Astrocyte of the cerebellum (primary cell): ENCODE results near the gene AP2B1.
A peak's percentile ranks its signal among the peaks of the same experiment; 100 is the strongest.

Experiments used
- DNase-seq: peaks from one replicate; pipeline ENCODE4 v3.0.0-alpha.2; 2011; ENCODE audit warnings: low read depth
- H3K4me3 ChIP-seq: 2 replicates; pipeline ENCODE4 v1.5.1; 2011; ENCODE audit warnings: mild to moderate bottlenecking, low read depth, low read length, moderate library complexity
- in situ Hi-C: cut with HindIII; loops from 2 replicates; pipeline ENCODE4 v1.10.0; 2017; ENCODE audit warnings: low sequenced_read_pairs
- TF ChIP-seq, protein P1 (sequence below): IDR thresholded peaks from 2 replicates; pipeline ENCODE4 v1.5.1; 2012; ENCODE audit warnings: low read length, low read depth, moderate library complexity, mild to moderate bottlenecking; ENCODE audit errors: missing control alignments

The AP2B1 gene

DNA sequence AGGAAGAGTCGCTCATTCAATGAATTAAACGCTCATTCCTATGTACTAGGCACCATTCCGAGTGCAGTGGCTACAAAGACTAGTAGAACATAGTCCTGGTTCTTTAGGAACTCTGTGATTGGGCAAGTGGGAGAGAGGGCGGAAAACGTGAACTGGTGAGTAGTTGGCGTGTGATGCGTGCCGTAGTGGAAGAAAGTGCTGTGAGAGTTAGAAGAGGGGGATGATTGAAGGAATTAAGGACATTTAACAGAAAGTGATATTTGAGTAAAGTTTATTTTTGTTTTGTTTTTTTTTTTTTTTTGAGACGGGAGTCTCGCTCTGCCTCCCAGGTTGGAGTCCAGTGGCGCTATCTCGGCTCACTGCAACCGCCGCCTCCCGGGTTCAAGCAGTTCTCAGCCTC is 18.6 kb upstream of the AP2B1 start:
- in situ Hi-C loops, result no loop called here
- peak overlapping the region; percentile 79 for H3K4me3 ChIP-seq
- DNase-seq, result no peak
- TF ChIP-seq, protein P1, sequence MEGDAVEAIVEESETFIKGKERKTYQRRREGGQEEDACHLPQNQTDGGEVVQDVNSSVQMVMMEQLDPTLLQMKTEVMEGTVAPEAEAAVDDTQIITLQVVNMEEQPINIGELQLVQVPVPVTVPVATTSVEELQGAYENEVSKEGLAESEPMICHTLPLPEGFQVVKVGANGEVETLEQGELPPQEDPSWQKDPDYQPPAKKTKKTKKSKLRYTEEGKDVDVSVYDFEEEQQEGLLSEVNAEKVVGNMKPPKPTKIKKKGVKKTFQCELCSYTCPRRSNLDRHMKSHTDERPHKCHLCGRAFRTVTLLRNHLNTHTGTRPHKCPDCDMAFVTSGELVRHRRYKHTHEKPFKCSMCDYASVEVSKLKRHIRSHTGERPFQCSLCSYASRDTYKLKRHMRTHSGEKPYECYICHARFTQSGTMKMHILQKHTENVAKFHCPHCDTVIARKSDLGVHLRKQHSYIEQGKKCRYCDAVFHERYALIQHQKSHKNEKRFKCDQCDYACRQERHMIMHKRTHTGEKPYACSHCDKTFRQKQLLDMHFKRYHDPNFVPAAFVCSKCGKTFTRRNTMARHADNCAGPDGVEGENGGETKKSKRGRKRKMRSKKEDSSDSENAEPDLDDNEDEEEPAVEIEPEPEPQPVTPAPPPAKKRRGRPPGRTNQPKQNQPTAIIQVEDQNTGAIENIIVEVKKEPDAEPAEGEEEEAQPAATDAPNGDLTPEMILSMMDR, result no peak

GRCh38 chr17:35569405-35569804 is 17.7 kb upstream of the AP2B1 start:
- H3K4me3 ChIP-seq, result no peak overlapping the region
- TF ChIP-seq, protein P1, result no peak
- no peak for DNase-seq
- in situ Hi-C loops, result no loop called here

GRCh38 chr17:35575759-35576158 is 11.4 kb upstream of the AP2B1 start:
- TF ChIP-seq, protein P1, result no peak
- no peak overlapping the region for H3K4me3 ChIP-seq
- DNase-seq, result no peak
- in situ Hi-C loops, result loop anchor here (25.0 kb wide), 1 partner anchor 588 kb away; the partner anchor contains the start of gene LIG3

- TF ChIP-seq, protein P1, result no peak
- in situ Hi-C loops, result loop anchor here (25.0 kb wide), 1 partner anchor 591 kb away; the partner anchor contains the start of gene LIG3
- H3K4me3 ChIP-seq, result peak overlapping the region; percentile 71
- no peak for DNase-seq
These were observed 9.3 kb upstream of the AP2B1 start for GRCh38 chr17:35577830-35578196.

GRCh38 chr17:35578197-35578928 is 8.8 kb upstream of the AP2B1 start, which contains the start of gene PEX12:
Gene PEX12 (minus strand): TSS chr17:35578571. CDS start chr17:35578021, 550 bp downstream.
- H3K4me3 ChIP-seq, result peak within 1 kb of the TSS; percentile 71
- in situ Hi-C loops, result loop anchor here (25.0 kb wide), 1 partner anchor 591 kb away; the partner anchor contains the start of gene LIG3
- TF ChIP-seq, protein P1, result no peak
- peak; percentile 49 for DNase-seq

GRCh38 chr17:35578929-35579432 is 8.1 kb upstream of the AP2B1 start:
- in situ Hi-C loops, result loop anchor here (25.0 kb wide), 1 partner anchor 592 kb away; the partner anchor contains the start of gene LIG3
- no peak for DNase-seq
- TF ChIP-seq, protein P1, result no peak

More at GRCh38 chr17:35578929-35579432, 8.1 kb upstream of the AP2B1 start:
- peak overlapping the region; percentile 71 for H3K4me3 ChIP-seq
